ENCODE results near the gene HNRNPA1.
"Not testable (repeated sequence)": the region's sequence is repeated elsewhere in the genome, so short reads cannot be mapped to it uniquely, and the experiment has no call there.

HNRNPA1 gene
- 464 to 1,006 (median 659) reads per million in 4 experiments for total RNA-seq

DNA sequence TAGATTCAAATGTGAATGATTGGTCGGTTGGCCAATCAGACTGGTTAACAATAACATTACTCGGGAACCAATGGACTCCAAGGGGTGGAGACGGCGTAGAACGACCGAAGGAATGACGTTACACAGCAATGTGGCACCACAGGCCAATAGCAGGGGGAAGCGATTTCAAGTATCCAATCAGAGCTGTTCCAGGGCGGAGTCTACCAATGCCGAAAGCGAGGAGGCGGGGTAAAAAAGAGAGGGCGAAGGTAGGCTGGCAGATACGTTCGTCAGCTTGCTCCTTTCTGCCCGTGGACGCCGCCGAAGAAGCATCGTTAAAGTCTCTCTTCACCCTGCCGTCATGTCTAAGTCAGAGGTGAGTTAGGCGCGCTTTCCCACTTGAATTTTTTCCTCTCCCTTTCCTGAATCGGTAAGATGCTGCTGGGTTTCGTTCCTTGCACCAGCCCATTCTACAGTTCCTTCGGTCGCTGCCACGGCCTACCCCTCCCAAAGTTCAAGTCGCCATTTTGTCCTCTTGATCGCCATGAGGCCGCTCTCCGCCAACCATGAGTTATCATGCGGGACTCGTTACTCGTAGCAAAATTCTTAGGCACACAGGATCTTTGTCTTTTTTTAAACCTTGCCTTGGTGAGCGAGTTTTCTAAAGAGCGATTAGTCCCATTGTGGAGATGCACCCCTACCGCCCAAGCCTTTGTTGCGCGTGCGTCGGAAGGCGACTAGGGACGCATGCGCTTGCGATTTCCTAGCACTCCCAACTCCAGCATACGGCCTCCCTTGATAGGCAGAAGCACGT, at the start of gene HNRNPA1:
Gene HNRNPA1 (plus strand): TSS at position 259 of the 793 bp plus-strand sequence. CDS start 82 bp downstream, at position 341.
- peak; percentile 93 for DNase-seq

GRCh38 chr12:54231269-54231668, 49.3 kb upstream of the HNRNPA1 start:
- DNase-seq, result not testable (repeated sequence)

DNA sequence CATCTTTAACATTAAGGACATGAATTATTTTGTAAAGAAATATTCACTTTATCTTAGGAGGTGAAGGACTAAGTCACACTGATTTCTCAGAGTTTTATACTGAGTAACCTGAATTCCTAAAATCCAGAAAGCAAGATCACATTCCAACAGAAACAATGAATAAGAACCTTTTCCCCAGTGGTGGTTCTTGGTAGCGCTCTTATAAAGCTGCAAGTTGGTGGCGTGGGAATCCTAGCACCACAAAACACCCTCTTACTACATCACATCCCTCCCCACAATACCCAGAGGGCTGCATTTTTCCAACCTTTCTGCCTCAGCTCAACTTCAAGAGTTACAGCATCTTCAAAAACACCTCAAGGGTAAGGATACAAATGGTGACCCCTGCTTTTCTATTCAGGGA, 47.7 kb upstream of the HNRNPA1 start:
- DNase-seq, result no peak

DNA sequence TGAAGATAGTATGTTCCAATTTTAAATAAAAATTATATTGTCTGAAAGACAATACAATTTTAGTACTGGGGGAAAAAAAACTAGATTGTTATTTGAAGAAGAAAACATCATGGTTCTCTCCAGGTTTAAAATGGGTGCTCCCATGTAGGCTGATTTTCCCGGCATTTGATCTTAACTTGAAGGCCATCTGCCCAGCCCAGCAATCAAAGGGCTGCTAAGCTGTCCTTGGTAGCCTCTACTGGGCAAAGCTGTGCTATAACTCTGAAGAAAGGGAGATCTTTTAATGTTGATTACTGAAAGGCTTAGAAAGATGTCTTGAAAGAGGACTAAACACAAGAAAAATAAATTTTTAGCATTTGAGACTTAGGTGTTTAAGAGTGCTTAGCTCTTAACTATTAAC, 42.0 kb upstream of the HNRNPA1 start:
- DNase-seq, result no peak

GRCh38 chr12:54239620-54240019, 40.9 kb upstream of the HNRNPA1 start:
- DNase-seq, result no peak

GRCh38 chr12:54240129-54240528, 40.4 kb upstream of the HNRNPA1 start:
- DNase-seq, result no peak

- DNase-seq, result no peak
Measured at GRCh38 chr12:54240971-54241588, 39.4 kb upstream of the HNRNPA1 start.

- DNase-seq, result no peak
Measured at GRCh38 chr12:54246011-54246641, 34.4 kb upstream of the HNRNPA1 start.

GRCh38 chr12:54249489-54249888, 31.0 kb upstream of the HNRNPA1 start:
- no peak for DNase-seq

DNA sequence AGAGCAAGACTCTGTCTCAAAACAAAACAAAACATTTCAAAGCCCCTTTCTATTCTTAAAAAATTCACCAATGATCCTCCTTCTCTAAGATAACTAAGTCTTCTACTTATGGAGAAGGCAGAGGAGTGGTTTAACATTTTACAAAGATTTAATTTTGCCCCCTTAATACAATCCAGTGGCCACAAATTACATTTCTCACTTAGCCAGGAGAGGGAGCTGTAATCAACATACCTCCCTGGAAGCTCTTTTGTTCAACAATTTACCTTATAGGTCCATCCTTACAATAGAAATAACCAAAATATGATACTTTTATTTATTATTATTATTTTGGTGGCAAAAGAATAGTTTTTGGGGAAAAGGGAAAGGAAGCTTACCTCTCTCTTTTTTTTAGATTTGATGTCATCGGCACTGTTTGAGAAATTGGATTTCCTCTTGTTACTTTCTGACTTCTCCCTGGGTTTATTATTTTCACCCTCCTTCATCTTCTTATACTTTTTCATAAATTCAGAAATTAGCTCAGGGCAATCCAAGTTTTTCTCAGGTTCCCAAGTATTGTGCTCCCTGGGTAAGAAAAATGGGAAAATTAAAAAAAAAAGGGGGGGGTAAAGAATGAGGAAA, 28.8 kb upstream of the HNRNPA1 start:
- no peak for DNase-seq

DNA sequence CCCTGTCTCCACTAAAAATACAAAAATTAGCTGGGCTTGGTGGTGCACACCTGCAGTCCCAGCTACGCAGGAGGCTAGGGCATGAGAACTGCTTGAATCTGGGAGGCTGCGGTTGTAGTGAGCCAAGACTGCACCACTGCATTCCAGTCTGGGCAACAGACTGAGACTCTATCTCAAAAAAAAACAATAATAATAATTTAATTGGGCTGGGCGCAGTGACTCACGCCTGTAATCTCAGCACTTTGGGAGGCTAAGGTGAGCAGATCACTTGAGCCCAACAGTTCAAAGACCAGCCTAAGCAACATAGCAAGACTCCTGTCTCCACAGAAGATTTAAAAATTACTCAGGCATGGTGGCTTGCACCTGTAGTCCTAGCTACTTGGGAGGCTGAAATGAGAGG, 27.3 kb upstream of the HNRNPA1 start:
- DNase-seq, result no peak

- no peak for DNase-seq
Measured at GRCh38 chr12:54257332-54257731, 23.2 kb upstream of the HNRNPA1 start.

- DNase-seq, result no peak
Measured at GRCh38 chr12:54258201-54258681, 22.3 kb upstream of the HNRNPA1 start.

- peak; percentile 48 for DNase-seq
Measured at GRCh38 chr12:54259194-54260011, 21.1 kb upstream of the HNRNPA1 start.

DNA sequence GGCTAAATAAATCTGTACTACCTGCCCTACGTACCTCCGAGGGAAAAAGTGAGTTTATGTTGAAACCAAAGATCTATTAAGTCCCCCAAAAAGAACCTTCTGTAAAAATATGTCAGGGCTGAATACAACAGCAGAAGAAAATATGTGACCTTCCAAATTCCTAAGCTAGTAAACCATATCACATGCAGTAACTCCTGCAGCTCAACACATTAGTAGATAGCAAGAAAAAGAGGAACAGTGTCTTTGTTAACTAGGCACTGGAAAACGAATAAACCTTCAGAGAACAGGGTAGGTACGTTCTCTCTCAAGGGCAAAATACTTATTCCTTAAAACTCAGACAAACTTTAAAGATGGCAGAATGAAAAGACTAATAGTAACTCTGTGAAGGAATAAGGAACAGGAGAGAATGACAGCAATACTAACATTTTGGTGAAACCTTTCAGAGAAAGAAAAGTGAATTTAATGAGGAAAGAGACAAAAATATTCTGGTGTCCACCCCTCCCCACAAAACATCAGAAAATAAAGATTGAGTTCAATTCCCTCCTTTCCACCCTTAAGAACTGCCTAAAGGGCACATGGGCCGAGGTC, 18.6 kb upstream of the HNRNPA1 start:
- DNase-seq, result no peak

DNA sequence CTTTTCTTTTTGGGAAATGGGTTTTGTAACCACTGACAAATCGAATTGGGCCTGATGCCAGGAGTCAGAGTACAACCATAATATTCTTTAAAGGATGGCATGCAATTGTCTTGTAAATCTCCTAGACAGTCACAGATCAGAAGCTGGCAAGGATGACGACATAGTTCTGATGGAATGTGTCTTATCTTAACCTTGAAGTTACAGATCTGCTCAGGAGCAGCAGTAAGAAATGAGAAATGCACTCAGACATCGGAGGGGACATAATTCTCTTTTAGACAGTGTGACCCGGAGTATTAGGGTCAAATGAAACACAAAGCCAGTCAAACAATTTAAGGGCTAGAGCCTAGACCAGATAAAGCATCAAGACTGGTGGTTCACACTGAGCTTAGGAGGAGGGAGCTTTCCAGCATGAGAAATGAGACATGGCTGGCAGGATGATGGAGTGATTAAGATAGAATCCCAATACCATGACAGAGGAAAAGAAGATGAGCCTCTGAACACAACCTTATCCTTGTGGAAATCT, 18.1 kb upstream of the HNRNPA1 start:
- no peak for DNase-seq

GRCh38 chr12:54265364-54265812, 15.1 kb upstream of the HNRNPA1 start:
- DNase-seq, result no peak

GRCh38 chr12:54266852-54267251, 13.7 kb upstream of the HNRNPA1 start:
- DNase-seq, result no peak

DNA sequence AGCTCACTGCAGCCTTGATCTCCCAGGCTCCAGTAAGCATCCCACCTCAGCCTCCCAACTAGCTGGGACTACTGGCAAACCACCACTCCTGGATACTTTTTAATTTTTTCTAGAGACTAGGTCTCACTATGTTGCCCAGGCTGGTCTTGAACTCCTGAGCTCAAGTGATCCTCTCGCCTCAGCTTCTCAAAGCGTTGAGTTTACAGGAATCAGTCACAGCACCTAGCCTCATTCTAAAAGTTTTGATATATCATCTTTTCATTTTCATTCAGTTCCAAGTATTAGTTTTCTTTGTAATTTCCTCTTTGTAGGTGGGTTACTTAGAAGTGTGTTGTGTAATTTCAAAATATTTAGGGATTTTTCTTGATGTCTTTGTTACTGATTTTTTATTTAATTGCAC, 10.2 kb upstream of the HNRNPA1 start:
- no peak for DNase-seq

- no peak for DNase-seq
Measured at GRCh38 chr12:54272214-54272613, 8.3 kb upstream of the HNRNPA1 start.

- DNase-seq, result no peak
Measured at GRCh38 chr12:54273981-54274380, 6.5 kb upstream of the HNRNPA1 start.

GRCh38 chr12:54276368-54276767, 4.2 kb upstream of the HNRNPA1 start:
- DNase-seq, result no peak

All from effector CD8-positive, alpha-beta T cell (primary cell).